Stimulated activated CD8-positive, alpha-beta memory T cell treated with anti-CD3 and anti-CD28 coated beads, Interleukin-7, amount 100 ng/mL, for 48 hours (primary cell): Measurements from ENCODE around the gene KMO.

Experiments used
- DNase-seq, 2 donors: peaks; one replicate each; pipeline ENCODE4 v3.0.0-alpha.2; 2020; ENCODE audit warnings: low read depth in 1 of 2; ENCODE audit errors: extremely low read depth in 1 of 2

The KMO gene

GRCh38 chr1:241624935-241625334 lies 92.8 kb downstream of the KMO start:
- no peak for DNase-seq

GRCh38 chr1:241627453-241628259 lies 95.5 kb downstream of the KMO start:
- DNase-seq, result no peak

GRCh38 chr1:241630005-241630404 lies 97.8 kb downstream of the KMO start:
- no peak for DNase-seq

GRCh38 chr1:241630476-241630875 lies 98.3 kb downstream of the KMO start:
- DNase-seq, result no peak

GRCh38 chr1:241630899-241631298 lies 98.7 kb downstream of the KMO start:
- DNase-seq, result no peak

- no peak for DNase-seq
These were observed 99.5 kb downstream of the KMO start for GRCh38 chr1:241631674-241632073.

- no peak for DNase-seq
These were observed 100.8 kb downstream of the KMO start for GRCh38 chr1:241632987-241633386.

GRCh38 chr1:241635556-241636152 lies 103.5 kb downstream of the KMO start:
- DNase-seq, result no peak

GRCh38 chr1:241636291-241636690 lies 104.1 kb downstream of the KMO start:
- DNase-seq, result no peak

- no peak for DNase-seq
These were observed 104.9 kb downstream of the KMO start for GRCh38 chr1:241637046-241637590.

GRCh38 chr1:241637604-241638003 lies 105.4 kb downstream of the KMO start:
- DNase-seq, result no peak

GRCh38 chr1:241638099-241638682 lies 106.0 kb downstream of the KMO start:
- DNase-seq, result no peak

- no peak for DNase-seq
These were observed 106.9 kb downstream of the KMO start for GRCh38 chr1:241638909-241639622.

GRCh38 chr1:241639623-241640148 lies 107.5 kb downstream of the KMO start:
- peak in 1 of 2 donors; percentile 1 for DNase-seq

GRCh38 chr1:241640149-241640866 lies 108.1 kb downstream of the KMO start, which contains the start of the genes CHML and OPN3:
TSS of gene CHML (minus strand) at chr1:241640369. CDS start at chr1:241635766, 4,603 bp downstream.
TSS of gene OPN3 (minus strand) at chr1:241640369. CDS start at chr1:241640254, 115 bp downstream.
- DNase-seq, result peak; percentile 78 to 88

GRCh38 chr1:241640867-241641622 lies 108.9 kb downstream of the KMO start:
- DNase-seq, result no peak

GRCh38 chr1:241641773-241642592 lies 109.8 kb downstream of the KMO start:
- DNase-seq, result no peak

GRCh38 chr1:241642593-241642944 lies 110.4 kb downstream of the KMO start:
- no peak for DNase-seq

- DNase-seq, result no peak
These were observed 112.1 kb downstream of the KMO start for GRCh38 chr1:241644259-241644658.
